Fibroblast of lung (primary cell): ENCODE measurements around the gene SPG11.

ENCODE experiments used
- EZH2 ChIP-seq: IDR thresholded peaks from 2 replicates; pipeline ENCODE4 v1.5.1; 2012; ENCODE audit warnings: low read length, control low read depth, mild to moderate bottlenecking; ENCODE audit errors: missing control alignments
- TF ChIP-seq, protein P1 (sequence below), 2 donors: IDR thresholded peaks in 1 of 2; conservative IDR thresholded peaks in 1 of 2; 1 replicate in 1 of 2; 2 replicates in 1 of 2; pipeline ENCODE4 v1.5.1; 2011 to 2012; ENCODE audit warnings: low read length in 2 of 2, control low read depth in 1 of 2, inconsistent platforms in 1 of 2, low read depth in 1 of 2, mild to moderate bottlenecking in 1 of 2

DNA sequence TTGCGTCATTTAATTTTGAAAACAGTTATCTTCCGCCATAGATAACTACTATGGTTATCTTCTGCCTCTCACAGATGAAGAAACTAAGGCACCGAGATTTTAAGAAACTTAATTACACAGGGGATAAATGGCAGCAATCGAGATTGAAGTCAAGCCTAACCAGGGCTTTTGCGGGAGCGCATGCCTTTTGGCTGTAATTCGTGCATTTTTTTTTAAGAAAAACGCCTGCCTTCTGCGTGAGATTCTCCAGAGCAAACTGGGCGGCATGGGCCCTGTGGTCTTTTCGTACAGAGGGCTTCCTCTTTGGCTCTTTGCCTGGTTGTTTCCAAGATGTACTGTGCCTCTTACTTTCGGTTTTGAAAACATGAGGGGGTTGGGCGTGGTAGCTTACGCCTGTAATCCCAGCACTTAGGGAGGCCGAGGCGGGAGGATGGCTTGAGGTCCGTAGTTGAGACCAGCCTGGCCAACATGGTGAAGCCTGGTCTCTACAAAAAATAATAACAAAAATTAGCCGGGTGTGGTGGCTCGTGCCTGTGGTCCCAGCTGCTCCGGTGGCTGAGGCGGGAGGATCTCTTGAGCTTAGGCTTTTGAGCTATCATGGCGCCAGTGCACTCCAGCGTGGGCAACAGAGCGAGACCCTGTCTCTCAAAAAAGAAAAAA is 49.0 kb upstream of the SPG11 start:
- TF ChIP-seq, protein P1, sequence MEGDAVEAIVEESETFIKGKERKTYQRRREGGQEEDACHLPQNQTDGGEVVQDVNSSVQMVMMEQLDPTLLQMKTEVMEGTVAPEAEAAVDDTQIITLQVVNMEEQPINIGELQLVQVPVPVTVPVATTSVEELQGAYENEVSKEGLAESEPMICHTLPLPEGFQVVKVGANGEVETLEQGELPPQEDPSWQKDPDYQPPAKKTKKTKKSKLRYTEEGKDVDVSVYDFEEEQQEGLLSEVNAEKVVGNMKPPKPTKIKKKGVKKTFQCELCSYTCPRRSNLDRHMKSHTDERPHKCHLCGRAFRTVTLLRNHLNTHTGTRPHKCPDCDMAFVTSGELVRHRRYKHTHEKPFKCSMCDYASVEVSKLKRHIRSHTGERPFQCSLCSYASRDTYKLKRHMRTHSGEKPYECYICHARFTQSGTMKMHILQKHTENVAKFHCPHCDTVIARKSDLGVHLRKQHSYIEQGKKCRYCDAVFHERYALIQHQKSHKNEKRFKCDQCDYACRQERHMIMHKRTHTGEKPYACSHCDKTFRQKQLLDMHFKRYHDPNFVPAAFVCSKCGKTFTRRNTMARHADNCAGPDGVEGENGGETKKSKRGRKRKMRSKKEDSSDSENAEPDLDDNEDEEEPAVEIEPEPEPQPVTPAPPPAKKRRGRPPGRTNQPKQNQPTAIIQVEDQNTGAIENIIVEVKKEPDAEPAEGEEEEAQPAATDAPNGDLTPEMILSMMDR (conservative IDR thresholded peaks at IDR 0.05 in 1 of 2, IDR thresholded peaks at IDR 0.05 in 1 of 2; ENCODE audit: low read depth in 1 of 2, low read length in 2 of 2) = no peak
- TF ChIP-seq EZH2 = no peak
